Activated T-cell treated with anti-CD3 and anti-CD28 coated beads for 24 hours (primary cell): Measurements from ENCODE around the gene XCR1.
"Not testable (repeated sequence)": the region's sequence is repeated elsewhere in the genome, so short reads cannot be mapped to it uniquely, and the experiment has no call there.

Experiments
- DNase-seq: peaks from one replicate; pipeline ENCODE4 v3.0.0-alpha.2; 2020; ENCODE audit warnings: low read depth

The XCR1 gene

DNA sequence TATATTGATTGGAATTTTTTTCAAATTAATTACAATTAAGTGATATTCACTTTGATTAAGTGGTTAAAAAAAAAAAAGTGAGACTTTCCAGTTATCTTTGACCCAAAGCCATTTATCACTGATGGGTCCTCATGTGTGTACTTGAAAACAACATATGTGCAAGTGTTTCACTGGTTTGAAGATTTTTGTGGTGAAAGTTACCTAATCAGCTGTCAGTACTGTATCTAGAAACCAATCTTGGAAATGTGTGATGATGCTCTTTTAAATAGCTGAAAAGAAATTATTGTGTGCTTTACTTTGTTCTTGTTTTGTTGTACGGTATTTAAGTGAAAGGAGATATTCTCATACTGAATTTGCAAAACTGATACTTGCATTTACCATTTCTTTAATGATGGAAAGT is 11.6 kb upstream of the XCR1 start:
- no peak for DNase-seq

GRCh38 chr3:46038071-46038470 is 10.8 kb upstream of the XCR1 start:
- DNase-seq: not testable (repeated sequence)

GRCh38 chr3:46036191-46036590 is 8.9 kb upstream of the XCR1 start:
- no peak for DNase-seq

DNA sequence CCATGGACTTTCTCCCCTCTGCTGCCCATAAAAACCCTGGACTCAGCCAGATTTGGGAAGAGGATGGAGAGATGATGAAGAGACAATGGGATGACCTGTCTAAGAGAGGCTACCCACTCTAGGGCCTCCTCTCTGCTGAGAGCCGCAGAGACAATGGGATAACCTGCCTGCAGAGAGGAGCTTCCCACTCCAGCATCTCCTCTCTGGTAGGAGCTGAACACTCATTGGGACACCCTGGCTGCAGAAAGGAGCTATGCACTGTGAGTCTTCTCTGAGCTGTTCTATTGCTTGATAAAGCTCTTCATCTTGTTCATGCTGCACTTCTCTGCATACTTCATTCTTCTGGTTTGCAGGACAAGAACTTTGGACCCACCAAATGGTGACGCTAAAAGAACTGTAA is 4.5 kb upstream of the XCR1 start:
- DNase-seq: no peak

GRCh38 chr3:46031269-46031668 is 4.0 kb upstream of the XCR1 start:
- DNase-seq: no peak

DNA sequence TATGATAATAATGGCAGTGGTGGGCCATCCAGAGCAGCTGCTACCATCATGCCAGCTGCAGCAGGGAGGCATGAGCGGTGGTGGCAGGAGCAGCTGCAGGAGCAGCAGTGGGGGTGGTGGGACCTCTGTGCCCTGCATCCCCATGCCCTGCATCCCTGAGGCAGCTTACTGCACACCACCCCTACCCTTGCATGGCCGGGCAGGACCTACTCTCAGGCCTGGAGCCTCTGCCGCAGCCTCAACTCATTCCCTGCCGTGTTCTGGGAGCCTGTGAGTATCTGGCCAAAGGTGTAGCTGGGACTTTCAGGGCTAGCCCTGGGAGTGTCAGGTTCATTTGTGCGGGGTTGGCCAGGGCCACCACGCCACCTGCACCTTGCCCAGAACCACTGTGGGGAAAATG is 3.3 kb upstream of the XCR1 start:
- no peak for DNase-seq

- DNase-seq: no peak
Observed at GRCh38 chr3:46029953-46030543, 2.8 kb upstream of the XCR1 start.

GRCh38 chr3:46027736-46028397 is 584 bp upstream of the XCR1 start:
- no peak for DNase-seq

DNA sequence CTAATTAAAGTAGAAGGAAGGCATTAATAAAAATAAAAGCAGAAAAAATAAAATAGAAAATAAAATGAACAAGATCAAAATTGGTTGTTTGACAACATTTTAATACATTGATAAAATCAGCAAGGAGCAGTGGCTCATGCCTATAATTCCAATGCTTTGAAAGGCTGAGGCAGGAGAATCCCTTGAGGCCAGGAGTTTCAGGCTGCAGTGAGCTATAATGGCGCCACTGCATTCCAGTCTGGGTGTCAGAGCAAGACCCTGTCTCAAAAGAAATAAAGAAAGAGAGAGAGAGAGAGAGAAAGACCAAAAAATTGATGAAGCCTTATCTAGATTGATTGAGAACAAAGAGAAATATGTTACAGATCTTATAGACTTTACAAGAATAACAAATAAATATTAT is 2.1 kb downstream of the XCR1 start:
- no peak for DNase-seq

DNA sequence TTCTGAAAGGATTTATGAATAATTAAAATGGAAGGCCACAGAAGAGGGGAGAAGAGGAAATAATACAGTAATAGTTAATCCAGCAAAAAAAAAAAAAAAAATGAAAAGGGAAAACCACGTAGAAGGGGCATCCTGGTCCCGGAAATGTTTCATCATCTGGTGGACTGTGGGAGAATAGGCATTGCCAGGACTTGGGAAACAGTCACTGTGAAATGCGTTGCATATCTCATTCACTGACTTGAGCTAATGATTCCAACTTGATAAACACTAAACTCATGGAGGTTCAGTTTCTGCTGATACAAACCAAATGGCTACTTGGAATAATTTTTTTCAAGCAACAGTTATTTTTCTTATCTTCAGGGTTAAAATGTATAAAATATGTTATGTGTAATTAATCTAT is 3.2 kb downstream of the XCR1 start:
- DNase-seq: no peak

DNA sequence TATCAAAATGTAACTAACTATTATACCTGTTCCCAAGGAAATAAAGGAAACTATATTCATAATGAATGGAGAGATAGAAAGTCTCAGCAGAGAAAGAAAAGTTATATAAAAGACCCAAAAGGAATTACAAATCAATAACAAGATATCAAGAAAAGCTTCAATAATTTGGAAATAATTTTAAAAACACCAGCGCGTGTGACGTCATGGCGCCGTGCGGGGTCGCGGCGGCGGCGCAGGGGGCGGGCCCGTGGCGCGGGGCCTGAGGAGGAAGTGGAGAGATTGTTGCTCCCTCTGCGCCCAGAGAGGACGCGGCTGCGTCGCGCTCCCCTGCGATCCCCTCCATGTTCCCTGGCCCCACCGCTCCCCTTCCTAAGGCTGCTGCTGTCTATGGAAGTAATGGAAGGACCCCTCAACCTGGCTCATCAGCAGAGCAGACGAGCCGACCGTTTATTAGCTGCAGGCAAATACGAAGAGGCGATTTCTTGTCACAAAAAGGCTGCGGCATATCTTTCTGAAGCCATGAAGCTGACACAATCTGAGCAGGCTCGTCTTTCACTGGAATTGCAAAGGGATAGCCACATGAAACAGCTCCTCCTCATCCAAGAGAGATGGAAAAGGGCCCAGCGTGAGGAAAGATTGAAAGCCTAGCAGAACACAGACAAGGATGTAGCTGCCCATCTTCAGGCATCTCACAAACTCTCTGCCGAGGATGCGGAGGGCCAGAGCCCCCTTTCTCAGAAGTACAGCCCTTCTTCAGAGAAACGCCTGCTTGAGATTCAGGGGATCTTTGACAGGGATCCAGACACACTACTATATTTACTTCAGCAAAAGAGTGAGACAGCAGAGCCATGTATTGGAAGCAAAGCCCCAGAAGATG is 4.1 kb downstream of the XCR1 start:
- no peak for DNase-seq

GRCh38 chr3:46021516-46021915 is 5.8 kb downstream of the XCR1 start:
- no peak for DNase-seq

DNA sequence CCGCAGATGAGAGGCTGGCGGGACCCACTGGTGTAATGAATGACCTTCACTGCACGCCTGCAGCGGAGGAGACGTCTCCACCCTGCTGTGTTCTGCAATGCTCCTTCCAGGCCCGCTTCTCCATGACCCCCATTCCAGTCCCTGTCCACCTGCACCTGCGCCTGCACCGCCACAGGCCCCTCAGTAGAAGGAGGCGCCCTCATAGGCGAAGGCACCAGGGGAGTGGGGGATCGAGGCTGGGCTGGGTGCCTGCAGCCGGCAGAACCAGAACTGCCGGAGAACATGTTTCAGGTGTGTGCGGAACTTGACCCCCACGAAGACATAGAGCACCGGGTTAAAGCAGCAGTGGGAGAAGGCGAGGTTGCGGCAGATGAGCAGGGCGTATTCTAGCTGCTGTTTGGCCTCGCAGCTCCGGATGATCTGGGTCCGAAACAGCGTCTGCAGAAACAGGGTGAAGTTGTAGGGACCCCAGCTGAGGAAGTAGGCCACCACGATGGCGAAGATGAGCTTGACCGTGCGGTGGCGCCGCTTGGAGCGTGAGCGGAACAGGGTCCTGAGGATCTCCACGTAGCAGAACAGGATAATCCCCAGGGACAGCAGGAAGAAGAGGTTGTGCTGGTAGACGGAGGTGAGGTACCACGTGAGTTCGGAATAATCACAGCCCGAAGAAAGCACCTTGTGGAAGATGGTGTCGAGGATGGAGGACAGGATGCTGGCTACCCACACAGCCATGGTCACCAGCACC is 6.3 kb downstream of the XCR1 start:
- DNase-seq: no peak

DNA sequence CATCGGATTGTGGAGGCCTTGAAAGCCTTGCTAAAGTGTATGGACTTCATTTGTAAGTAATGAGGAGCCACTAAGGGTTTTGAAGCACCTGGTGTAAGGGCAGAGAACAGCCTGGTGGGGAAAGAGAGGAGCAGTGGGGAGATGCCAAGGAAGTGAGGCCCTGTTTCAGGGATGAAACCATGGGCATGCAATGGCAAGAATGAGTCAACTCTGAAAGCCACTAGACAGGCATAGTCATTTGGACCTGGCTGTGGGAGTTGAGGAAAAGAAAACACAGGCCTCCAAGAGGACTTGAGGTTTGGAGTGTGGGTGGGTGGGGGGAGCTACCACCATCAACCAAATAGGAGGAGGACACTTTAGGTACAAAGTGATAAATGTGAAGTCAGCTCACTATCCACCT is 7.6 kb downstream of the XCR1 start:
- DNase-seq: peak; percentile 25

DNA sequence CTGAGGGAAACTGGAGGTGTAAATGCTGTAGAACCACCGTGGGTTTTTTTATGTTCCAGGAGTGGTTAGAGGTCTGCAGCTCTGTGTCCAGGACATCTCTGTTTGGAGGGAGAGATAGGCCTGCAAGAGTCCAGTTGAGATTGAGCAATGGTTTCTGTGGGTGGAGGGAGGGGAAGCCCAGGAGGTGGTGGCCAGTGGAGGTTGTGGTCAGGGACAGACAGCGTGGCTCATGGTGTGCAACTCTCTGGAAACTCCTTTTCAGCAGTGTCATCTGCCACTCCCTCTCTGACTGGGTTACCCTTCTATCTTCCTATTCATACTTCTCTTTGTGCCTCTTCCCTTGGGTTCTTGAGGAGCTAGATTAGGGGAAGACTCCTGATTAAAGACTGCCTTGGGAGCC is 9.6 kb downstream of the XCR1 start:
- DNase-seq: no peak

- no peak for DNase-seq
Observed at GRCh38 chr3:46013316-46014094, 13.8 kb downstream of the XCR1 start.

- no peak for DNase-seq
Observed at GRCh38 chr3:46012246-46012645, 15.0 kb downstream of the XCR1 start.

- DNase-seq: no peak
Observed at GRCh38 chr3:46010519-46011113, 16.7 kb downstream of the XCR1 start.

DNA sequence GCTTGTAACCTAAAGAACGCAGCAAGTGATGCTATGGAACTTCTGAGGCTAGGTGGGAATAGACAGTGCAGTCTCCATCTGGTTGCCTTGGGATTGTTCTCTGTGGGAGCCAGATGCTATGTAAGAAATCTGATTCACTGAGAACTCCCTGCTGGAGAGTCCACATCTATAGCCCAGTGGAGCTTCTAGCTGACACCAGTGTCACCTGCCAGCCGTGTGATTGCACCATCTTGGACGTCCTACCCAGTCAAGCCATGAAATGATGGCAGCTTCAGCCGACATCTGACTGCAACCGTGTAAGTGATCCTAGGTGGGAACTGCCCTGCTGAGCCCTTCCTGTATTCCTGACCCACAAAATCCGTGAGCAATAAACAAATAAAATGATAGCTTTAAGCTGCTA is 19.2 kb downstream of the XCR1 start:
- no peak for DNase-seq

DNA sequence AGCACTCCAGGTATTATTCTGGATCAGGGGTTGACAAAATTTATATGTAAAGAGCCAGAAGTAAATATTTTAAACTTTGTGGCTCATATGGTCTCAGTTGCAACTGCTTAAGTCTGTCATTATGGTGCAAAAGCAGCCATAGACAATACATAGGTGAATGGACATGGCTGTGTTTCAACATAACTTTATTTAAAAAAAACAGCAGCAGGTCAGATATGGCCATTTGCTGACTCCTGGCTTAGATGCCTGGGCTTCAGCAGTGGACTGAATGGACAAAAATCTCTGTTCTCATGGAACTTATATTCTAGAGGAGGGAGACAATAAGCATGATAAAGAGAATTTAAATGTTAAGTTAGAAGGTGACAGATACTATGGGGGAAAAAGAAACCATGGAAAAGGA is 20.0 kb downstream of the XCR1 start:
- no peak for DNase-seq
